ENCODE data around the gene PLEK.

GRCh38 chr2:68425503-68425902 lies 60.4 kb downstream of the PLEK start:
- TF ChIP-seq CTCF (IDR thresholded peaks at IDR 0.05 in 8 of 11, conservative IDR thresholded peaks at IDR 0.05 in 3 of 11) (no peak), POLR2AphosphoS5 (IDR thresholded peaks at IDR 0.05) (no peak)

Measured in spleen (tissue), 7 donors.